ENCODE data around the gene SORCS3. TPM values are rescaled to one million over a fixed set of nuclear protein-coding genes. Genes with fewer than 3 reads are reported as not detected.

SORCS3 gene
- total and polyA plus RNA-seq, 2 of the 13 experiments (the other 11 are each of a cell fraction or from before 2014, with no cell fraction given) = 0.07 TPM; not detected in 1

DNA sequence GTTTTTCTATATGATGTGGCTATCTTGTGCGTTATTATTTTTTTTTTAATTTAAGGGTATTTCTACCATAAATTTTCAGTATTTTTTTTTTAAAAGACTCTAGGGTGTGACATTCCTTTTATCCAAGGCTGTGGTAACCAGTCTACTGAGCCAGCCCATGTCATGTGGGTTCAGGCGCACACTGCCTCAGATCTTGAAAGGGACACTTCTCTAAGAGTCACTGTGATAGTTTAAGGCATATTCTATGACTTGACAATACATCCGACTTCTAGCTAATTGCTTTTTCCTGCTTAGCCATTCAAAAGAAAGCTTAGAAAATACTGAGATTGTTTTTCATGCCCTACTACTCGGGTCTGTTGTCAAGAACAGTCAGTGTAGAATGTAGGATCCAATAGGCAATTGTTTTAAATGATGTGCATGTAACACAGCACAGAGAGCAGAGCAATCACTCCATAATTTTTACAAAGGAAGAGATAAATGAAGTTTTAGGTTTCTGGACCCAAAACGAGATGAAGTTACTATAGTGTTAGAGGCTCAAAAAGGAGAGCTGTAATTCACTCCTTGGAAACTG lies 263.7 kb downstream of the SORCS3 start:
- no peaks in the 10 kb centered on the region for H3K36me3 ChIP-seq (replicated peaks in 1 of 2; ENCODE audit: control insufficient read depth in 1 of 2, insufficient read depth in 2 of 2, low read length in 2 of 2)
- no peak for DNase-seq (ENCODE audit: low spot score)
- CTCF ChIA-PET (ENCODE audit: low intra/inter-chr PET ratio, low total read pairs) = no interaction called here
- no peak overlapping the region for H3K9ac ChIP-seq (ENCODE audit: insufficient read depth, low read depth, low read length)
- 19% methylated on average over 5 of the region's 5 CpGs for WGBS (ENCODE audit: low lambda C conversion rate)
- no peaks in the 10 kb centered on the region for H3K79me2 ChIP-seq (ENCODE audit: insufficient read depth, low read length)
- no peaks in the 10 kb centered on the region for H3K27me3 ChIP-seq (ENCODE audit: control insufficient read depth in 1 of 2, insufficient read depth in 2 of 2, low read length in 2 of 2)
- no peak for ATAC-seq
- H3K4me2 ChIP-seq (ENCODE audit: low read depth, low read length) = no peak overlapping the region
- POLR2A ChIA-PET = no interaction called here
- intact Hi-C loops (cut with micrococcal nuclease; ENCODE audit: unreplicated experiment) (no loop called here), in situ Hi-C loops (cut with HindIII; ENCODE audit: extremely low pct_ligation_motif_present, low pct_unique_long_range_greater_than_20kb) (no loop called here)
- no TSS peak for BruUV-seq (replicated peaks)
- no peak overlapping the region for H3K4me3 ChIP-seq (replicated peaks in 1 of 3; ENCODE audit: insufficient read depth in 1 of 3, low read depth in 2 of 3, low read length in 3 of 3)
- H4K20me1 ChIP-seq (ENCODE audit: insufficient read depth, low read length) = no peaks in the 10 kb centered on the region
- H3K4me1 ChIP-seq (ENCODE audit: insufficient read depth, low read length) = no peaks in the 10 kb centered on the region
- no peak for FAIRE-seq
- no peaks in the 10 kb centered on the region for H3K9me3 ChIP-seq (ENCODE audit: low read length)
- H3K27ac ChIP-seq (ENCODE audit: extremely low read length, insufficient read depth, low read length) = no peak overlapping the region
- no peak overlapping the region for H2AFZ ChIP-seq (ENCODE audit: low read length)
- TF ChIP-seq, protein P1, sequence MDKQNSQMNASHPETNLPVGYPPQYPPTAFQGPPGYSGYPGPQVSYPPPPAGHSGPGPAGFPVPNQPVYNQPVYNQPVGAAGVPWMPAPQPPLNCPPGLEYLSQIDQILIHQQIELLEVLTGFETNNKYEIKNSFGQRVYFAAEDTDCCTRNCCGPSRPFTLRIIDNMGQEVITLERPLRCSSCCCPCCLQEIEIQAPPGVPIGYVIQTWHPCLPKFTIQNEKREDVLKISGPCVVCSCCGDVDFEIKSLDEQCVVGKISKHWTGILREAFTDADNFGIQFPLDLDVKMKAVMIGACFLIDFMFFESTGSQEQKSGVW (CRISPR knock-in tag; IDR thresholded peaks at IDR 0.05; ENCODE audit: borderline replicate concordance) = no peak
- TF ChIP-seq KDM6A (CRISPR knock-in tag; IDR thresholded peaks at IDR 0.05; ENCODE audit: low read depth) (no peak), POLR2G (IDR thresholded peaks at IDR 0.05; ENCODE audit: low read depth, low read length) (no peak), KLF13 (CRISPR knock-in tag; IDR thresholded peaks at IDR 0.05) (no peak), ZNF652 (CRISPR knock-in tag; IDR thresholded peaks at IDR 0.05; ENCODE audit: borderline replicate concordance, low read depth) (no peak), TMF1 (CRISPR knock-in tag; IDR thresholded peaks at IDR 0.05; ENCODE audit: low read depth) (no peak), EHMT2 (IDR thresholded peaks at IDR 0.05; ENCODE audit: borderline replicate concordance, low read depth, low read length) (no peak)
- TF ChIP-seq, protein P2, sequence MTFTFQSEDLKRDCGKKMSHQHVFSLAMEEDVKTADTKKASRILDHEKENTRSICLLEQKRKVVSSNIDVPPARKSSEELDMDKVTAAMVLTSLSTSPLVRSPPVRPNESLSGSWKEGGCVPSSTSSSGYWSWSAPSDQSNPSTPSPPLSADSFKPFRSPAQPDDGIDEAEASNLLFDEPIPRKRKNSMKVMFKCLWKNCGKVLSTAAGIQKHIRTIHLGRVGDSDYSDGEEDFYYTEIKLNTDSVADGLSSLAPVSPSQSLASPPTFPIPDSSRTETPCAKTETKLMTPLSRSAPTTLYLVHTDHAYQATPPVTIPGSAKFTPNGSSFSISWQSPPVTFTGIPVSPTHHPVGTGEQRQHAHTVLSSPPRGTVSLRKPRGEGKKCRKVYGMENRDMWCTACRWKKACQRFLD (CRISPR knock-in tag; IDR thresholded peaks at IDR 0.05; ENCODE audit: borderline replicate concordance) = no peak
- TF ChIP-seq, protein P3, sequence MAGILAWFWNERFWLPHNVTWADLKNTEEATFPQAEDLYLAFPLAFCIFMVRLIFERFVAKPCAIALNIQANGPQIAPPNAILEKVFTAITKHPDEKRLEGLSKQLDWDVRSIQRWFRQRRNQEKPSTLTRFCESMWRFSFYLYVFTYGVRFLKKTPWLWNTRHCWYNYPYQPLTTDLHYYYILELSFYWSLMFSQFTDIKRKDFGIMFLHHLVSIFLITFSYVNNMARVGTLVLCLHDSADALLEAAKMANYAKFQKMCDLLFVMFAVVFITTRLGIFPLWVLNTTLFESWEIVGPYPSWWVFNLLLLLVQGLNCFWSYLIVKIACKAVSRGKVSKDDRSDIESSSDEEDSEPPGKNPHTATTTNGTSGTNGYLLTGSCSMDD (CRISPR knock-in tag; IDR thresholded peaks at IDR 0.05) = no peak
- TF ChIP-seq, protein P4, sequence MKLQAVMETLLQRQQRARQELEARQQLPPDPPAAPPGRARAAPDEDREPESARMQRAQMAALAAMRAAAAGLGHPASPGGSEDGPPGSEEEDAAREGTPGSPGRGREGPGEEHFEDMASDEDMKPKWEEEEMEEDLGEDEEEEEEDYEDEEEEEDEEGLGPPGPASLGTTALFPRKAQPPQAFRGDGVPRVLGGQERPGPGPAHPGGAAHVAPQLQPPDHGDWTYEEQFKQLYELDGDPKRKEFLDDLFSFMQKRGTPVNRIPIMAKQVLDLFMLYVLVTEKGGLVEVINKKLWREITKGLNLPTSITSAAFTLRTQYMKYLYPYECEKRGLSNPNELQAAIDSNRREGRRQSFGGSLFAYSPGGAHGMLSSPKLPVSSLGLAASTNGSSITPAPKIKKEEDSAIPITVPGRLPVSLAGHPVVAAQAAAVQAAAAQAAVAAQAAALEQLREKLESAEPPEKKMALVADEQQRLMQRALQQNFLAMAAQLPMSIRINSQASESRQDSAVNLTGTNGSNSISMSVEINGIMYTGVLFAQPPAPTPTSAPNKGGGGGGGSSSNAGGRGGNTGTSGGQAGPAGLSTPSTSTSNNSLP (IDR thresholded peaks at IDR 0.05; ENCODE audit: low read depth, low read length) = no peak
- TF ChIP-seq, protein P5, sequence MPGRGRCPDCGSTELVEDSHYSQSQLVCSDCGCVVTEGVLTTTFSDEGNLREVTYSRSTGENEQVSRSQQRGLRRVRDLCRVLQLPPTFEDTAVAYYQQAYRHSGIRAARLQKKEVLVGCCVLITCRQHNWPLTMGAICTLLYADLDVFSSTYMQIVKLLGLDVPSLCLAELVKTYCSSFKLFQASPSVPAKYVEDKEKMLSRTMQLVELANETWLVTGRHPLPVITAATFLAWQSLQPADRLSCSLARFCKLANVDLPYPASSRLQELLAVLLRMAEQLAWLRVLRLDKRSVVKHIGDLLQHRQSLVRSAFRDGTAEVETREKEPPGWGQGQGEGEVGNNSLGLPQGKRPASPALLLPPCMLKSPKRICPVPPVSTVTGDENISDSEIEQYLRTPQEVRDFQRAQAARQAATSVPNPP (CRISPR knock-in tag; IDR thresholded peaks at IDR 0.05) = no peak
- TF ChIP-seq, protein P6, sequence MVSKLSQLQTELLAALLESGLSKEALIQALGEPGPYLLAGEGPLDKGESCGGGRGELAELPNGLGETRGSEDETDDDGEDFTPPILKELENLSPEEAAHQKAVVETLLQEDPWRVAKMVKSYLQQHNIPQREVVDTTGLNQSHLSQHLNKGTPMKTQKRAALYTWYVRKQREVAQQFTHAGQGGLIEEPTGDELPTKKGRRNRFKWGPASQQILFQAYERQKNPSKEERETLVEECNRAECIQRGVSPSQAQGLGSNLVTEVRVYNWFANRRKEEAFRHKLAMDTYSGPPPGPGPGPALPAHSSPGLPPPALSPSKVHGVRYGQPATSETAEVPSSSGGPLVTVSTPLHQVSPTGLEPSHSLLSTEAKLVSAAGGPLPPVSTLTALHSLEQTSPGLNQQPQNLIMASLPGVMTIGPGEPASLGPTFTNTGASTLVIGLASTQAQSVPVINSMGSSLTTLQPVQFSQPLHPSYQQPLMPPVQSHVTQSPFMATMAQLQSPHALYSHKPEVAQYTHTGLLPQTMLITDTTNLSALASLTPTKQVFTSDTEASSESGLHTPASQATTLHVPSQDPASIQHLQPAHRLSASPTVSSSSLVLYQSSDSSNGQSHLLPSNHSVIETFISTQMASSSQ (IDR thresholded peaks at IDR 0.05; ENCODE audit: low read depth) = no peak
- TF ChIP-seq, protein P6 (CRISPR knock-in tag; IDR thresholded peaks at IDR 0.05; ENCODE audit: borderline replicate concordance) = no peak

All from HepG2 (cell line).